Measurements from ENCODE around the gene KRT7.
"Not testable (repeated sequence)": the region's sequence is repeated elsewhere in the genome, so short reads cannot be mapped to it uniquely, and the experiment has no call there.

KRT7 gene

DNA sequence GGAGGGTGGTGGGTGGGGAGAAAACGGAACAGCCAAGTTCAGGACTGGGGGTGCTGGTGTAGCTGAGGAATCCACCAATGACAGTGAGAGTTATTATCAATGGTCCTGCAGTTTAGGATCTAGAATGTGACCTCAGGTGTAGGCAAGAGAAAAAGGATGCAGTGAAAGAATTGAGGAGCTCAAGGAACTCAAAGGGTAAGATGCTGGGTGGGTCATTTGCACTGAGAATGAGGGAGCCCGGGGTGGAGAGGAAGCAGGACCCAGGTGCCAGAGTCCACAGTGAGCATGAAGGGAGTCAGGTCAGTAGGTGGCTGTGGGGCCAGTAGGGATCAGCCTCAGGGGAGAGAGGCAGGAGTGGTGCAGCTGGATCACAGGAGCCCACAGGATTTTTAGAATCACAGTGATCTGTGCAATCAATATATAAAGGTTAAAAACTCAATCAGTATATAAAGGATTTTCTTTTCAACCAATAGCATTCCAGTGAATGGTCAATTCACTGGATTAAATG is 3.2 kb upstream of the KRT7 start:
- no peak for DNase-seq (ENCODE audit: low read depth, low spot score)

DNA sequence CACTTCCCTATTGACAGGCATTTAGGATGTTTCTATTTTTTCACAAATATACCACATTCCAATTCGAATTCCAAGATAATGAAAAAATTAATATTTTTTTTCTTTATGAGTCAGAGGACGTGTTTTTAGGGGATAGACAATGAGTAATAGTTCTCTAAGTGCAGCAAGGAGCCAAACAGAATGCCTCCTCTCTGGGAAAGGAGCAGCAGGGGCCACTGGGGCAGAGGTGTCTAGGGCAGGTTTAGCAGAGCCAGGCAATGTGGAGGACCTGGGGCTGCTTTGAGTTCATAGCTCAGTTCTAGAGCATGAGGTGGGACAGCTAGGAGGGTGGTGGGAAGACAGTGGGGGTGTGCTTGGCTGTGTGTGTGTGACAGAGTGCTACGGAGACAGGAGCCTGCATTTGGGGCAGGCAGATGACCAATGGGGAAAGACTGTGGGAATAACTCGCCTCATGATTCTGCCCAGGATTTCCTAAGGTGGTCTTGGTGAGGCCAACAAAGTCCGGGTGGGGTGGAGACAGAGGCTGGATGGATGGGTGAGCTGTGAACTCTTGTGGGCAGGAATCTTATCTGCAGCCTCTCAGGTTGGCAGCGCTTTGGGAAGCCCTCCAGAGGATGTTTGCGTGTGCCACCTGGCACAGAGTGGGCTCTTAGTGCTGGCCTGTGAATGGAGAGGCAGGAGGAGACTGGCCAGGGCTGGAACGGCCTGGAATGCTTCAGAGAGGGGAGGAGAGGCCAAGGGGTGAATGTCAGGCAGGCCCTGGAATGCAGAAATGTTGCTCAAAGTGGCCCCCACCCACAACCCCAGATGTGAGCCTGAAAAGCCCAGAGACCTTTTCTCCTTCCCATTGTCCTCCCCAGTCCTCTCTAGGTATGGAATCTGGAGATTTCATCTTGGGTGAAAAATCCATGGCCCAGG is 2.4 kb upstream of the KRT7 start:
- DNase-seq (ENCODE audit: low read depth, low spot score) = peak; percentile 64

DNA sequence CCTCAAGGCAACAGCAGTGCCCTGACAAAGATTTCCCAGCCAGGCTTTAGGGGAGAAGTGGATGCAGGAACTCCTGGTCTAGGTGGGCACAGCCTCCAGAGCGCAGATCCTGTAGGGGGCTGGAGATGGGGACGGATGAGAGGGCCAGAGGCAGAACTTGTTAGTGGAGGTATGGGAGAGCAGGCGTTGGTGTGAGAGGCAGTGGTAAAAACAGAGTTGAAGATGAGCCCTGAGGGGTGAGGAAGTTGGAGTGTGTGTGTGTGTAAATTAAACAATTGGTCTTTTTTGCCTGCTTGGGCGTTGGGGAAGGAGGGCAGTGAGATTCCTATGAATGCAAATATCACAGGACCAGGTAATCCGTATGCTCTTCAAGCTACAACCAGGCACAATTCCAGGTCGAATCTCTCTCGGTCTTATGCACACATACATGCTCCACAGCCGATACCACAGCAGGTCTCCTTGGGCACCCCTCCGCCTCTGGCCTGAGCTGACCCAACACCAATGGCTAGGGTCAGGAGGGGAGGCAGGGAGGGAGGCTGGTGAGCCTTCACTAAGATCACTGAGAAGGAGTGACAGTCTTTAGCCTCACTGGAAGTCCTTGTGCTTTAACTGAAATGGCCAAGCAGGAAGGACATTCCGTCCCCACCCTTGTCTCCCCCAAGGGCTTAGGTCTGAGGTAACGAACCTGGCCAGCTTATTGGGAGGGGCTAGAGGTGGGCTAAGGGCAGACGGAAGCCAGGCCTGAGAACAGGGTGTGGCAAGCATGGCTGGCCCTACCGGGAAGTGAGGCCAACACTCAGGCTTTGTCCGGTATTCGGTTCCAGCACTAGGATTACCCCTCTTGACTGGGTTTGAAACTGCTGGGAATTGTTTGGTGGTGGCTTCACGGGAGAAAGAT is 1.5 kb upstream of the KRT7 start:
- DNase-seq (ENCODE audit: low read depth, low spot score) = no peak

DNA sequence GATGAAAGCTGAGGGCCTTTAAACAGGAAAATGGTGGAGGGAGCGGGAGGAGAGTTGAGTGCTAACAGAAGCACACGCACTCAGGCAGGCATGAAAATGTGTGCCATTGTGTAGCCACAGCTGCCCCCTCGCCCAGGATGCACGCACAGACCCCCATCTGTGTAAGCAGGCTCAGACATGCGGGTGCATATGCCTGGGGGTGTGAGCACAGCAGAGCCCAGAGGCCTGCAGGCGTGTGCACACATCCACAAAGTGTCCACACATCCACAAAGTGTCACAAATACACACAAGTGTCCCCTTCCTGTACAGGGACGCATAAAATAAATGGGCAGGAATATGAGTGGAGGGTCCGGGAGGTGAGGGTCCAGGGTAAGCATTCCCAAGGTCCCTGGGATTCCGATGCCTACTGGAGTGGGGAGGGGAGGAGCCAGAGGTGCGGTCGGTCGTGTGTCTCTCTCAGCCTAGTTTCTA is 805 bp upstream of the KRT7 start:
- no peak for DNase-seq (ENCODE audit: low read depth, low spot score)

DNA sequence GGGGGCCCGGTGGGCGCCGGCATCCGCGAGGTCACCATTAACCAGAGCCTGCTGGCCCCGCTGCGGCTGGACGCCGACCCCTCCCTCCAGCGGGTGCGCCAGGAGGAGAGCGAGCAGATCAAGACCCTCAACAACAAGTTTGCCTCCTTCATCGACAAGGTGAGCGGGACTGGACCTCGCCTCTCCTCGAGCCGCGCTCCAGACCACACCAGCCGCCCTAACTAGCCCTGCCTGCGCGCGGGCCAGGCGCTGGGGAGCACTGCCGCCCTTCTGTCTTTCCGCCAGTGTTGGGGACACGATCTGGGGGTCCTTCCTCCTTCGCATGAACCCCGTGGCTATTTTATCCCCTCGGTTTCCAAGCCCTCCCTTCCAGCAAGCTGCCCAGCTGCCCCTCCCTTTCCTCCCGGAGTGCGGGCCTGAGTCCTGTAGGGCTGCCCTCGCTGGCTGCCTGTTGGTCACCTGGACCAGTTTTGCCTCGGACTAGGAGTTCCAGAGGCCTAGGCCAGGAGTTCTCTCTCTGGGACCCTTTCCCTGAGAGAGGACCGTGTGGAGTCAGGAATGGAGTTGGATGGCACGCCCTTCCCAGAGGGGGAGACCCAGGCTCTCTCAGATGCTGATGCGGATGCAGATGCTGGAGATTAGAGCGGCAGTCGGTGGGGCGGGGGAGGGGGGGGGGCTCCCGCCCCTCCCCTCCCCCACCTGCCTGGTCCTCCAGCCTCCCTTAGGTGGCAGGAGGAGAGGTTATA is 592 bp downstream of the KRT7 start:
- no peak for DNase-seq (ENCODE audit: low read depth, low spot score)

DNA sequence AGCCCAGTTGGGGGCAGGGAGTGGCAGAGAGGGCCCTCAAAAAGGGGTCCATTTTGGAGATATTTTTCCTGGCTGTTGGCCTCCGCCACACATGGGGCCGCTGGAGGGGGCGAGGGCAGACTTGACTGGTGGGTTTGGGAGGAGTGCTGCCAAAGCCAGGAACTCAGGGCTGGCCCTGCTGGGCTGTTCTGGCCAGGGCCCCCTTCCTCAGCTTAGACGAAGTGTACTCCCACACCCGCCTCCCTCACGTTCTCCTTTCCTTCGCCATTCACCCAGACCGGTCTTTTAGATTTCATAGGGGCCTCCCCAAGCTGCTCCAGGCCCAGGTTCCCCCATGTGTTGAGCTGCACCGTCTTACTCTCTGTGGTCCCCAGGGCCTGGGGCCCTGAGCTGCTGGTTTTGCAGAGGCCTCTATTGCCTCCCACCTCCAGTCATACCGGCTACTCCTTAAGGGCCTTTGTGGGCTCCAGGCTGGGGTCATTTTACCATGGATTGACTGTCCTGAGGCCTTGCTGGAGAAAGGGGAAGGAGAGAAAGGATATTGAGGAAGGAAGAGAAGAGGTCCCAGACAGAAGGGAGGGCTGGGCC is 1.3 kb downstream of the KRT7 start:
- DNase-seq (ENCODE audit: low read depth, low spot score) = no peak

DNA sequence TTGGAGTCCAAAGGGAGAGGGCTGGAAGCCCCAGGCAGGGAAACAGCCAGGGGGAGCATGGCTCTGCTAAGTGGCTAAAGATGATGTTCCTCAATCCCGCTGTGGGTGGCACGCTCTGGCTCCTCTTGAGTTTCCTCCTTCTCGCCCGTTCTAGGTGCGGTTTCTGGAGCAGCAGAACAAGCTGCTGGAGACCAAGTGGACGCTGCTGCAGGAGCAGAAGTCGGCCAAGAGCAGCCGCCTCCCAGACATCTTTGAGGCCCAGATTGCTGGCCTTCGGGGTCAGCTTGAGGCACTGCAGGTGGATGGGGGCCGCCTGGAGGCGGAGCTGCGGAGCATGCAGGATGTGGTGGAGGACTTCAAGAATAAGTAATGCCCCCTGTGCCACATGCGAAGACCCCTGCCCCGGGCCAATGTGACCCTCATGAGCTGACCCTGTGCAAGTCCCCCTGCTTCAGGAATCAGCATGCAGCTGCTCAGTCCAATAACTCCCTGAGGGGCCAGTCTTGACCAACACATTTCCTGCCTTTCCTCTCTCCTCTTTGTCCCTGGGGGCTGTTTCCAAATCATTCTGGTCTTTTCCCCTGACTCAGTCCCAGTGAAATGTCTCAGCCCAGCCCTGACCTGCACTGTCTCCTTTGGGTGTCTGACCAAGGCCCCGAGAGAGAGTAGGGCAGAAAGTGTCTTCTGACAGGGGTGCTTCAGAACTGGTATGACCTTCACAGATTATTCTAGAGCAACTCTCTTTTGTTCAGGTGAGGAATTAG is 2.1 kb downstream of the KRT7 start:
- DNase-seq (ENCODE audit: low read depth, low spot score) = no peak

DNA sequence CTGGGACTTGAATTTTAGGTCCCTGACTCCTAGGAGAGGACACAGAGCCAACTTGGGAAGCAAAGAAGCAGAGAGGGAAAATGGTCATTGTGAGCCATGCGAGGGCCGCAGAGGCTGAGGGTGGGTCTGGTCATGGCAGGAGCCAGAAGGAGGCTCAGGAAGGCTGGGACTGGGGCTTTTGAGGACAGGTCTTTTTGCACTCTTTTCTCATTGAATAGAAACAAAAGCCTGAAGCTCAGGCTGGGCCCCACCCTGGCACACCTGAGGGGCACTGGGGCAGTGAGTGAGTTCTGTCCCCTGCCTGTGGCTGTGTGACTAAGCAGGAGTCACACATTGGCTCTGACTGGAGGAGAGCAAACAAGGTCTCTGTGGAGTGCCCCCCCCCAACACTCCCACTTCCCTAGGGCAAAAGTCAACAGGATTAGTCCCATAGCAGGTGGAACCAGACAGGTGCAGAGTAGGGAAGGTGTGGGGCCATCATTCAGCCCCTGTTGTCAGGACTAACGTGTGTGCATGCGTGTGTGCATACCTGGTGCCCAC is 2.8 kb downstream of the KRT7 start:
- DNase-seq (ENCODE audit: low read depth, low spot score) = no peak

DNA sequence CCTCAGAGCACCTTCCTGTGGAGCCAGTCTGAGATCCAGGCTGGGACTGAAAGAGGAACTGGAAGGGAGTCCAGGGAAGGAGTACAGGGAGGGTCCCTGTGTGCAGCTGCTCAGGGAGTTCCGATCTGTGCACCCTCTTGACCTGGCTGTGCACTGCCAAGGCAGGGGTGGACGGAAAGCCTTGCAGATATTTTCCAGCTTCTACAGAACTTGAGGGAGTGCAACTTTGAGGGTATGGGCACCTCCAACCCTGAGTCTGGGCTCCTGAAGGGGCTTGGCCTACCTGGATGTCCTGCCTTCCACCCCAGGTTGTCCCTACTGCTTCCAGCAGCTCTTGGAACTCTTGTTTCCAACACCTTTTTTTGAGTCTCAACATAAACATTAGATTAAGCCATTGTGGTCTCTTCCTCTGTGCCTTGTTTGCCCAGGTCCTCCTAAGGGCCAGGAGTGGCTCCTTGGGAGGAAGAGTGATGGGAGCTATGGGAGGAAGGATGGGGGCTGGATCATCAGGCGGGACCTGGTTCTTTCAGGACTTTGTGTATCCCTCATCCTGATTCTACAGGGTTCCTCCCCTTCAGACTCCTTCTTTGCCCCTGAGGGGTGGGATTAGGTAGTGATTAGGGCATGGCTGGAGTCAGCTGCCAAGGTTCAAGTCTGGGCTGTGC is 3.5 kb downstream of the KRT7 start:
- no peak for DNase-seq (ENCODE audit: low read depth, low spot score)

DNA sequence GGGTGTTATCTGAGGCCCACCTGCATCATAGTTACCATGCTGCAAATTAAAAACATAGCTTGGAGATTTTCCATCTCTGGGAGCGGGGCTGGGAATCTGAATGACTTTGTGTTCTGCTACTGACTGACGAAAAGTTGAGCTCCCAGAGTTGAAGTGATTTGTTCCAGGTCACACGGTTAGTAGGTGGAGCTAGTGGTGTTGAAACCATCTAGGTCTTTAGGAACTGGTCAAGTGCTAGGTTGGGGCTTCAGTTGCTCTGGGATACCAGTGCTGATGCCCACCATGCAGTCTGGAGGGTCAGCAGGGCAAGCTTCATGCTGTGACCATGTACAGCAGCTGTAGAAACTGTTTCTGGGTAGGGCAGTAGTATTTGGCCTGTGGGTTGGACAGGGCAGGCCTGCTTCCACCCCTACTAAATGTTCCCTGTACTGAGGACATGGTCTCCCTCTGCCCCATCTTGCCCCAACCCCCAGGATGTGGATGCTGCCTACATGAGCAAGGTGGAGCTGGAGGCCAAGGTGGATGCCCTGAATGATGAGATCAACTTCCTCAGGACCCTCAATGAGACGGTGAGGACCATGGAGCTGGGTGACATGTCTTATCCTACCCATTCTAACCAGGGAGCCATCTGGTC is 5.3 kb downstream of the KRT7 start:
- no peak for DNase-seq (ENCODE audit: low read depth, low spot score)

DNA sequence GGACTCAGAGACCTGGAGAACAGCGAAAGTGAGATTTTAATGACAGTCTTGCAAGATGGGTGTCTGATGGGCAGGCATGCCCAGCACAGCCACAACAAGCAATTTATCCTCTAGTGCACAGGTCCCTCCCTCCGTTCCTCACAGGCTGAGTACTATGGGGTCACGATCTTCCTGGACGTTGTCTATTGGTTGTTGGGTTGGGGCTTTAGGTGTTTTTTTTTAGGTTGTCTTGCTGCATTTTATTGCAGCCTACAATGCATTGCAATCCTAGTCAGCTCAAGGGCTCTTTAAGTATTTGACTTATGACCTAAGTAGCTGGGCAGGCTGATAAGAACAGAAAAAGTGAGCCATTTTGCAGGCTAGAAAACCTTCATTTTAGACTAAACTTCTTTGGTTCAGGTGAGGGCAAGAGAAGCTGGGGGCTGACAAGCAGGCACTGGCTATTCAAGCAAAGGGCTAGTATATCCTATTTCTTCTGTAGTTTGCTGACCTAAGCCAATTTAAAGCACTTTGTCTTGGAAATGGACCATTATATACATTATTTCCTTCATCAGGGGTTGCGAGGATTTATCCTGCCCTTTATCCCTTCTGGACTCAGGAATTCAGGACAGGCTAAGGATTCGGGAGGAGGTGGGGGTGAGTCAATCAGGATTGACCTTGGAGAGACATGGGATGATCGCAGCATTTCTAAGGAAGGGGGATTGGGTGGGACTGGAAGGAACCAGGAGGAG is 6.0 kb downstream of the KRT7 start:
- no peak for DNase-seq (ENCODE audit: low read depth, low spot score)

DNA sequence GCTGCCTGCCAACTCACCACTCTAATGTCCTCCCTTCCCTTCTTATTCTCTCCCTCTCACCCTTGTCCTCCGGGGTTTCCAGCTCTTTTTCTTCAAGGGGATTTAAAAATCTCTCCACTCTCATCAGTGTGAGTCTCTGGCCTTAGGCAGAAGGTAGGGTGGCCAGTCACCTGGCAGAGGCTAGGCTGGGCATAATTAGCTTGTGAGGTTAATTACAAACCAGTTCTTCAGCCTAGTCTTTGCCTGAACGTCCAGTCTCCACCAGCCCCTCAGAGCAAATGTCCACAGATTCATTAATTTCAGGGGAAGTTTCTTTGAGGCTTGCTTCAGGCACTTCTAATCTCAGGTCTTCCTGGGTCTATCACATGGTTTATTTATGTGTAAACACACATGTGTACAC is 6.7 kb downstream of the KRT7 start:
- no peak for DNase-seq (ENCODE audit: low read depth, low spot score)

DNA sequence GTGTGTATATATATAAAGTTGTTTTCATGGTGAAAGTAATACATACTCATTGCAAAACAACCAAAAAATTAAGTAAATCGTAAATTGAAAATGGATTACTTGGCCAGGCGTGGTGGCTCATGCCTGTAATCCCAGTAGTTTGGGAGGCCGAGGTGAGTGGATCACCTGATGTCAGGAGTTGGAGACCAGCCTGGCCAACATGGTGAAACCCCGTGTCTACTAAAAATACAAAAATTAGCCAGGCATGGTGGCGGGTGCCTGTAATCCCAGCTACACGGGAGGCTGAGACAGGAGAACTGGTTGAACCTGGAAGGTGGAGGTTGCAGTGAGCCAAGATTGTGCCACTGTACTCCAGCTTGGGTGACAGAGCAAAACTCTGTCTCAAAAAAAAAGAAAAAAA is 7.2 kb downstream of the KRT7 start:
- not testable (repeated sequence) for DNase-seq (ENCODE audit: low read depth, low spot score)

DNA sequence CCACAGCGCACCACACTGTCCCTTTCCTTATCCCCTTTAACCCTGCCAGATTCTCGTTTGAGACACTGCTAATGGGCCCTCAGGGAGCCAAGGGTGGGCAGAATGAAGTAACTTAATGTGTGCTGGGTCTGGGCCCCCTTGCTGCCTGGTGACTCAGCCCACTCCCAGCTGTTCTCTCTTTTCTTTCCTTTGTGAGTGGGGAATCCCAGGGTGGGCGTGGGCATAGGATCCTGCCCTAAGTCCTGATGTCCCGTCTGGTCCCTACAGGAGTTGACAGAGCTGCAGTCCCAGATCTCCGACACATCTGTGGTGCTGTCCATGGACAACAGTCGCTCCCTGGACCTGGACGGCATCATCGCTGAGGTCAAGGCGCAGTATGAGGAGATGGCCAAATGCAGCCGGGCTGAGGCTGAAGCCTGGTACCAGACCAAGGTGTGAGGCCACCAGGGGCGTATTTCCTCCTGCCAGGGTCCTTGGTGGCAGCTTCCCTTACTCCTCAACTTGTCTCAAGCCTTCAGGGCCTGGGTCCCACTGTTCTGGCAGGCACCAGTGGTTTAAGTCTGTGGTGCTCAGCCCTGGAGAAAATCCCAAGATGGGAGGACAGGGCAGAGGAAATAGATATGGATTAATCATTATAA is 8.3 kb downstream of the KRT7 start:
- no peak for DNase-seq (ENCODE audit: low read depth, low spot score)

DNA sequence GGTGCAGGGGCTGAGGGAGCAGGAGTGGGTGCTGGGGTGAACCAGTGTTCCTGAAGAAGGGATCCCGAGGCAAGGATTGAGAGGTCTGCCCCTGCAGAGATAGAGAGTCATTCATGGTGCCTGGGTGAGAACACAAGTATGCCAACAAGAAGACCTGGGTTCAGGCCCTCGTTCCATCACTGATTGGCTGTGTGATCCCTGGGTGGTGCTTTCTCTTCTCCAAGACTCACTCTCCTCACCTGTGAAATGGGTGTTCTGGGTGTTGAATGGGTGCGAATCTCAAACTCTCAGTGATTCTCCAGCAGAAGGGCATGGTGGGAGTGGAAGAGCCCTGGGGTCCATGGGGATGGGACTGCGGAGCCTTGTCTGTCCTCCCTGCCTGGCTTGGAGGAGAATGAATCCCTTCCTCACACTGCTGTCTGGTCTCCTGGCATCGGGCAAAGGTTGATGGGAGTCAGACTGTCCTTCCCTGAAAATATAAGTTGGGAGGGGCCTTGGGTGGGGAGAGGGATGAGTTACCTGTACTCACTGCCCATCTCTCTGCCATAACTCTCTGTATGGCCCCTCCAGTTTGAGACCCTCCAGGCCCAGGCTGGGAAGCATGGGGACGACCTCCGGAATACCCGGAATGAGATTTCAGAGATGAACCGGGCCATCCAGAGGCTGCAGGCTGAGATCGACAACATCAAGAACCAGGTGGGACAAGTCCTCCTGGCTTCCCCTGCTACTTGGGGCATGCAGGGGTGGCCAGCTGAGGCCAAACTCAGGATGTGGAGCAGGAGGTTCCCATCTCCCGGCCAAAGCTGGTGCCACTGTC is 9.6 kb downstream of the KRT7 start:
- no peak for DNase-seq (ENCODE audit: low read depth, low spot score)

DNA sequence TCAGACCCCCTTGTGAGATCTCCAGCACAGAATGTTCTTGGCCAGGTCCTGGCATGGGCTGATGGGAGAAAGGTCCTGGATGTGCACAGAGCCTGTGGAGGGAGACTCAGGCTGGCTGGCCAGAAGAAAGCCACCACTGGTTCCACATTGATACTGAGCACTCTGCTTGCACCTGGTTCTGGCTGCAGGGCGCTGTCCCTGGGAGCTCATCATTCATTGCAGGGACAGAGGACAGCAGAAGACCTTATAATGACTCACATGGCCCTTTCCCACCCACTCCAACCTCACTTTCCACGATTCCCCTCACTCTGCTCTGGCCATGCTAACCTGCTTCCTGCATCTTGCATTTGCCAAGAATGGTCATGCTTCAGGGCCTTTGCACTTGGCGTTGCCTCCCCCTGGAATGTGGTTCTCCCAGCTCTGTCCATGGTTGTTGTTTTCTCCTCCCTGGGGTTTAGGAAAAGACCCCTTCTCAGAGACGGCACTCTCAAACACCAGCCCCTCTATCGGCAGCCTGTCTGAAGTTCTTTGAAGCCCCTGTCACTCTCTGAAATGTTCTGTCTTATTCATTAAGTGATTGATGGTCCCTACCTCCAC is 10.3 kb downstream of the KRT7 start:
- no peak for DNase-seq (ENCODE audit: low read depth, low spot score)
